ENCODE data around the gene LRRC1. TPM values are rescaled to one million over a fixed set of nuclear protein-coding genes. Genes with fewer than 3 reads are reported as not detected.

LRRC1 gene
- total and polyA plus RNA-seq, 10 of the 15 experiments (the other 5 are each of a cell fraction or from before 2014, with no cell fraction given), result 0.35 to 9.3 (median 0.63) TPM

GRCh38 chr6:53805725-53806124, 10.9 kb downstream of the LRRC1 start:
- in situ Hi-C loops (cut with MboI) (no loop called here), intact Hi-C loops (cut with micrococcal nuclease; ENCODE audit: unreplicated experiment) (no loop called here)
- no peak overlapping the region for H3K4me2 ChIP-seq (ENCODE audit: control insufficient read depth, insufficient read depth)
- CTCF ChIA-PET, result no interaction called here
- no peak overlapping the region for H3K27ac ChIP-seq (ENCODE audit: control insufficient read depth, insufficient read depth)
- TF ChIP-seq LARP7 (IDR thresholded peaks at IDR 0.05), result no peak
- no peak for TF ChIP-seq ZBTB40 (IDR thresholded peaks at IDR 0.05; ENCODE audit: borderline replicate concordance)
- TF ChIP-seq ASH2L (IDR thresholded peaks at IDR 0.05; ENCODE audit: borderline replicate concordance, low read depth), result no peak
- no peak for TF ChIP-seq POLR2A (IDR thresholded peaks at IDR 0.05; ENCODE audit: low read depth, low read length)
- TF ChIP-seq TBL1XR1 (IDR thresholded peaks at IDR 0.05; ENCODE audit: low read depth, low read length), result no peak
- no peak for TF ChIP-seq EGR1 (IDR thresholded peaks at IDR 0.05; ENCODE audit: borderline replicate concordance in 1 of 2, low read depth in 2 of 2, low read length in 2 of 2)
- no peak for TF ChIP-seq SUZ12 (IDR thresholded peaks at IDR 0.05; ENCODE audit: unreplicated experiment)
- no peak for TF ChIP-seq IRF3 (IDR thresholded peaks at IDR 0.05)
- no peak for TF ChIP-seq RAD21 (IDR thresholded peaks at IDR 0.05; ENCODE audit: insufficient read depth, low read depth, low read length)
- TF ChIP-seq TCF7 (IDR thresholded peaks at IDR 0.05; ENCODE audit: borderline replicate concordance), result no peak
- no peak for TF ChIP-seq CBFB (IDR thresholded peaks at IDR 0.05; ENCODE audit: low read depth)
- no peak for TF ChIP-seq SPI1 (IDR thresholded peaks at IDR 0.05; ENCODE audit: borderline replicate concordance, insufficient read depth, low read depth, low read length)
- no peak for TF ChIP-seq STAT1 (conservative IDR thresholded peaks at IDR 0.05)
- TF ChIP-seq POLR2AphosphoS2 (IDR thresholded peaks at IDR 0.05; ENCODE audit: low read depth, low read length), result no peak
- TF ChIP-seq ZZZ3 (IDR thresholded peaks at IDR 0.05; ENCODE audit: control insufficient read depth, insufficient read length, low read depth), result no peak
- TF ChIP-seq BHLHE40 (IDR thresholded peaks at IDR 0.05; ENCODE audit: borderline replicate concordance in 1 of 2, low read depth in 2 of 2, low read length in 1 of 2), result no peak
- TF ChIP-seq ZBTB11 (CRISPR knock-in tag; IDR thresholded peaks at IDR 0.05), result no peak
- TF ChIP-seq PML (IDR thresholded peaks at IDR 0.05; ENCODE audit: low read length), result no peak
- SMC1A ChIA-PET (ENCODE audit: uncharacterized antibody, unreplicated experiment), result interaction anchor here (1.3 kb wide), 1 partner anchor 9 kb away, joined by 3 read pairs; no protein-coding TSS in a partner anchor
- ATAC-seq, result no peak; the same call in 2 of the 3 replicates
- H2AFZ ChIP-seq (ENCODE audit: control insufficient read depth, low read depth, low read length), result no peak overlapping the region
- RAD21 ChIA-PET (ENCODE audit: unreplicated experiment), result no interaction called here
- no peaks in the 10 kb centered on the region for H3K36me3 ChIP-seq (ENCODE audit: control insufficient read depth in 2 of 2, insufficient read depth in 2 of 2, low read length in 1 of 2)
- H3K9me3 ChIP-seq (replicated peaks; ENCODE audit: control insufficient read depth, insufficient read depth, low read length), result no peaks in the 10 kb centered on the region
- H3K27me3 ChIP-seq (replicated peaks in 1 of 2; ENCODE audit: control insufficient read depth in 2 of 2, insufficient read depth in 2 of 2, low read length in 1 of 2), result no peaks in the 10 kb centered on the region
- FAIRE-seq, result no peak
- H3K9ac ChIP-seq (ENCODE audit: control insufficient read depth, insufficient read depth, low read length), result no peak overlapping the region
- no peak overlapping the region for H3K4me3 ChIP-seq
- no TSS peak for BruUV-seq (replicated peaks)
- H4K20me1 ChIP-seq (ENCODE audit: control insufficient read depth, insufficient read depth), result no peaks in the 10 kb centered on the region
- no peaks in the 10 kb centered on the region for H3K79me2 ChIP-seq (ENCODE audit: control insufficient read depth, insufficient read depth, low read length)
- H3K4me1 ChIP-seq (ENCODE audit: control insufficient read depth, insufficient read depth, low read length), result no peaks in the 10 kb centered on the region
- POLR2A ChIA-PET, result no interaction called here
- no peak for DNase-seq (ENCODE audit: low read depth, low spot score)
- 50% methylated on average over 4 of the region's 4 CpGs for WGBS (ENCODE audit: insufficient coverage, insufficient replicate concordance, low lambda C conversion rate, missing lambda C conversion rate)

Measured in GM12878 (cell line).